WTC11 (cell line): Measurements from ENCODE around the gene C11orf52.

Experiments used
- CREB1 ChIP-seq: sonication (generic); formaldehyde crosslinking; IDR thresholded peaks from 2 replicates; pipeline ENCODE4 v1.8.0; 2023; ENCODE audit warnings: mild to moderate bottlenecking, missing genetic modification reagents
- E2F1 ChIP-seq: sonication (generic); formaldehyde crosslinking; IDR thresholded peaks from 2 replicates; pipeline ENCODE4 v1.8.0; 2022; ENCODE audit warnings: mild to moderate bottlenecking, missing genetic modification reagents
- GABPB1 ChIP-seq: sonication (generic); formaldehyde crosslinking; IDR thresholded peaks from 2 replicates; pipeline ENCODE4 v1.8.1; 2023; ENCODE audit warnings: mild to moderate bottlenecking, missing genetic modification reagents
- NFE2L1 ChIP-seq: sonication (generic); formaldehyde crosslinking; IDR thresholded peaks from 2 replicates; pipeline ENCODE4 v1.8.1; 2023; ENCODE audit warnings: missing genetic modification reagents
- NFYB ChIP-seq: sonication (generic); formaldehyde crosslinking; conservative IDR thresholded peaks from 2 replicates; pipeline ENCODE4 v1.8.0; 2022; ENCODE audit warnings: low read depth, missing genetic modification reagents
- NR2C2 ChIP-seq: sonication (generic); formaldehyde crosslinking; IDR thresholded peaks from 2 replicates; pipeline ENCODE4 v1.8.0; 2022; ENCODE audit warnings: mild to moderate bottlenecking, missing genetic modification reagents
- NR3C1 ChIP-seq: sonication (generic); formaldehyde crosslinking; conservative IDR thresholded peaks from 2 replicates; pipeline ENCODE4 v1.8.1; 2023; ENCODE audit warnings: low read depth, mild to moderate bottlenecking, missing genetic modification reagents
- ZNF121 ChIP-seq: sonication (generic); formaldehyde crosslinking; IDR thresholded peaks from 2 replicates; pipeline ENCODE4 v1.8.0; 2023; ENCODE audit warnings: missing genetic modification reagents
- ZNF232 ChIP-seq: sonication (generic); formaldehyde crosslinking; IDR thresholded peaks from 2 replicates; pipeline ENCODE4 v1.8.0; 2022; ENCODE audit warnings: mild to moderate bottlenecking, missing genetic modification reagents
- TF ChIP-seq, protein P1 (sequence below): fragments of 200-600 bp; IDR thresholded peaks from 2 replicates; pipeline ENCODE4 v1.8.0; 2022; ENCODE audit warnings: antibody characterized with exemption
- TF ChIP-seq, protein P2 (sequence below): sonication (generic); formaldehyde crosslinking; IDR thresholded peaks from 2 replicates; pipeline ENCODE4 v1.8.1; 2022; ENCODE audit warnings: mild to moderate bottlenecking, missing genetic modification reagents, moderate library complexity, borderline replicate concordance
- TF ChIP-seq, protein P3 (sequence below): sonication (generic); formaldehyde crosslinking; conservative IDR thresholded peaks from 2 replicates; pipeline ENCODE4 v1.8.1; 2023; ENCODE audit warnings: mild to moderate bottlenecking, low read depth, missing genetic modification reagents, moderate library complexity
- TF ChIP-seq, protein P4 (sequence below): sonication (generic); formaldehyde crosslinking; IDR thresholded peaks from 2 replicates; pipeline ENCODE4 v1.8.0; 2022; ENCODE audit warnings: mild to moderate bottlenecking, missing genetic modification reagents
- TF ChIP-seq, protein P5 (sequence below): sonication (generic); formaldehyde crosslinking; conservative IDR thresholded peaks from 2 replicates; pipeline ENCODE4 v1.8.1; 2022; ENCODE audit warnings: mild to moderate bottlenecking, missing genetic modification reagents

DNA sequence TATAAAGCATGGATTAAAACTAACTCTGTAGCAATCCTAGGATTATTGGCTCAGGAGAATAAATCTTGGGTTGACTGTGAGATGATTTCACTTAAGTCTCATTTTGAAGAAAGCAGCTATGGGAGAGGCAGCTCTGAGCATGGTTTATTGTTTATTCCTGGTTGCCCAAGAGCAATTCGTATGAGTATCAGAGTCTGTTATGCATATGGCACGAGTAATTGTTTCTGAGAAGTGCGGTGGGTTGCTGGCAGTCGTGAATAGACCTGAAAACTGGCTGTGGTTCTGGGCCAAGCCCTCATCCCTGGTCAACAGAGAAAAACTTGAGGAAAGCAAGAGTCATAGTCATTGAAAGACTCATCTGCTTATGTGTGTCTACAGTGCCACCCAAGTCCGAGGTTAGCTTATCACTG is 45.2 kb downstream of the C11orf52 start:
- TF ChIP-seq, protein P1, sequence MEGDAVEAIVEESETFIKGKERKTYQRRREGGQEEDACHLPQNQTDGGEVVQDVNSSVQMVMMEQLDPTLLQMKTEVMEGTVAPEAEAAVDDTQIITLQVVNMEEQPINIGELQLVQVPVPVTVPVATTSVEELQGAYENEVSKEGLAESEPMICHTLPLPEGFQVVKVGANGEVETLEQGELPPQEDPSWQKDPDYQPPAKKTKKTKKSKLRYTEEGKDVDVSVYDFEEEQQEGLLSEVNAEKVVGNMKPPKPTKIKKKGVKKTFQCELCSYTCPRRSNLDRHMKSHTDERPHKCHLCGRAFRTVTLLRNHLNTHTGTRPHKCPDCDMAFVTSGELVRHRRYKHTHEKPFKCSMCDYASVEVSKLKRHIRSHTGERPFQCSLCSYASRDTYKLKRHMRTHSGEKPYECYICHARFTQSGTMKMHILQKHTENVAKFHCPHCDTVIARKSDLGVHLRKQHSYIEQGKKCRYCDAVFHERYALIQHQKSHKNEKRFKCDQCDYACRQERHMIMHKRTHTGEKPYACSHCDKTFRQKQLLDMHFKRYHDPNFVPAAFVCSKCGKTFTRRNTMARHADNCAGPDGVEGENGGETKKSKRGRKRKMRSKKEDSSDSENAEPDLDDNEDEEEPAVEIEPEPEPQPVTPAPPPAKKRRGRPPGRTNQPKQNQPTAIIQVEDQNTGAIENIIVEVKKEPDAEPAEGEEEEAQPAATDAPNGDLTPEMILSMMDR = no peak
- TF ChIP-seq NR3C1 (CRISPR knock-in tag) (no peak), ZNF232 (CRISPR knock-in tag) (no peak), CREB1 (CRISPR knock-in tag) (no peak), NFE2L1 (CRISPR knock-in tag) (no peak), E2F1 (no peak), ZNF121 (CRISPR knock-in tag) (no peak), GABPB1 (no peak), NFYB (no peak), NR2C2 (CRISPR knock-in tag) (no peak)
- TF ChIP-seq, protein P2, sequence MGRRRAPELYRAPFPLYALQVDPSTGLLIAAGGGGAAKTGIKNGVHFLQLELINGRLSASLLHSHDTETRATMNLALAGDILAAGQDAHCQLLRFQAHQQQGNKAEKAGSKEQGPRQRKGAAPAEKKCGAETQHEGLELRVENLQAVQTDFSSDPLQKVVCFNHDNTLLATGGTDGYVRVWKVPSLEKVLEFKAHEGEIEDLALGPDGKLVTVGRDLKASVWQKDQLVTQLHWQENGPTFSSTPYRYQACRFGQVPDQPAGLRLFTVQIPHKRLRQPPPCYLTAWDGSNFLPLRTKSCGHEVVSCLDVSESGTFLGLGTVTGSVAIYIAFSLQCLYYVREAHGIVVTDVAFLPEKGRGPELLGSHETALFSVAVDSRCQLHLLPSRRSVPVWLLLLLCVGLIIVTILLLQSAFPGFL = no peak
- TF ChIP-seq, protein P3, sequence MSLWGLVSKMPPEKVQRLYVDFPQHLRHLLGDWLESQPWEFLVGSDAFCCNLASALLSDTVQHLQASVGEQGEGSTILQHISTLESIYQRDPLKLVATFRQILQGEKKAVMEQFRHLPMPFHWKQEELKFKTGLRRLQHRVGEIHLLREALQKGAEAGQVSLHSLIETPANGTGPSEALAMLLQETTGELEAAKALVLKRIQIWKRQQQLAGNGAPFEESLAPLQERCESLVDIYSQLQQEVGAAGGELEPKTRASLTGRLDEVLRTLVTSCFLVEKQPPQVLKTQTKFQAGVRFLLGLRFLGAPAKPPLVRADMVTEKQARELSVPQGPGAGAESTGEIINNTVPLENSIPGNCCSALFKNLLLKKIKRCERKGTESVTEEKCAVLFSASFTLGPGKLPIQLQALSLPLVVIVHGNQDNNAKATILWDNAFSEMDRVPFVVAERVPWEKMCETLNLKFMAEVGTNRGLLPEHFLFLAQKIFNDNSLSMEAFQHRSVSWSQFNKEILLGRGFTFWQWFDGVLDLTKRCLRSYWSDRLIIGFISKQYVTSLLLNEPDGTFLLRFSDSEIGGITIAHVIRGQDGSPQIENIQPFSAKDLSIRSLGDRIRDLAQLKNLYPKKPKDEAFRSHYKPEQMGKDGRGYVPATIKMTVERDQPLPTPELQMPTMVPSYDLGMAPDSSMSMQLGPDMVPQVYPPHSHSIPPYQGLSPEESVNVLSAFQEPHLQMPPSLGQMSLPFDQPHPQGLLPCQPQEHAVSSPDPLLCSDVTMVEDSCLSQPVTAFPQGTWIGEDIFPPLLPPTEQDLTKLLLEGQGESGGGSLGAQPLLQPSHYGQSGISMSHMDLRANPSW (CRISPR knock-in tag) = no peak
- TF ChIP-seq, protein P4, sequence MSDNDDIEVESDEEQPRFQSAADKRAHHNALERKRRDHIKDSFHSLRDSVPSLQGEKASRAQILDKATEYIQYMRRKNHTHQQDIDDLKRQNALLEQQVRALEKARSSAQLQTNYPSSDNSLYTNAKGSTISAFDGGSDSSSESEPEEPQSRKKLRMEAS = no peak
- TF ChIP-seq, protein P5, sequence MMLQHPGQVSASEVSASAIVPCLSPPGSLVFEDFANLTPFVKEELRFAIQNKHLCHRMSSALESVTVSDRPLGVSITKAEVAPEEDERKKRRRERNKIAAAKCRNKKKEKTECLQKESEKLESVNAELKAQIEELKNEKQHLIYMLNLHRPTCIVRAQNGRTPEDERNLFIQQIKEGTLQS (CRISPR knock-in tag) = no peak
